Subcutaneous adipose tissue (tissue), 4 donors: ENCODE results near the gene CACNA1E. TPM values are rescaled to one million over a fixed set of nuclear protein-coding genes. Genes with fewer than 3 reads are reported as not detected.

ENCODE experiments used
- total RNA-seq, 4 donors: library from RNA; depleted of rRNA; stranded (reverse); fragments of >200 nt; gene quantifications; one replicate each; pipeline ENCODE4 v1.1.0, GENCODE V29; 2016
- TF ChIP-seq, protein P1 (sequence below): fragments of 450-650 bp; IDR thresholded peaks from one replicate; pipeline ENCODE4 v1.5.1; 2016; ENCODE audit warnings: low read depth, mild to moderate bottlenecking, control low read depth, antibody characterized with exemption, moderate library complexity

The CACNA1E gene
- total RNA-seq, 4 donors from 2014 or later, result 0.16 to 0.19 TPM; not detected in 2

DNA sequence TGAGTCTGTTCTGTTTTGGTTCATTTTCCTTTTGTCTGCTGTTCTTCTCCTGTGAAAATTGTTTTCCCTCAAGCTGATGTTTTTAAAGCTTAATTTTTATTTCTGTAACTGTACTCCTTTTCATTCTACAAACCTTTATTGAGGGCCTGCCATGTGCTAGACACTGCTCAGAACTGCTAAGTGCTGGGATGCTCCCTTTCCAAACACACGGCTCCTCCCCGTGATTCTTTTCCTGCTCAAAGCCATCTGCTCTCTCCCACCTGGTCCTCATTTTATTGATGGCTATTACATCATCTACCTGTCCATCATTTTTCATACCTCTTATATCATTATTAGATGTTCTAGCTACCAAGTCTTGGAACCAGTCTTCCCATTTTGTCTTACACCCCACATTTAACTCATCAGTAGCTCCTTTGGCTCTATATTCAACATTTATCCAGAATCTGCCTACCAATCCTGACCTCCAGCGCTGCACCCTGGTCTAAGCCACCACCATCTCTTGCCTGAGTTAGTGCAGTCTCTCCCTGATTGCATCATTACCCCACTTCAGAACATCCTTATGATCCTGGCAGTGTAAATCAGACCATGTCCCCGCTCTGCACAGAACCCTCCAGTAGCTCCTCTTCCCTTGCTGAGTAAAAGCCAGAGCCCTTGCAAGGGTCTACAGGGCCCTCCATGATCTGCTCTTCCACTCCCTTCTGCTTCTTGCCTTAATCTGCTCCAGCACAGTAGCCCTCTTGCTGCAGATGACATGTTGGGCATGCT, 118.1 kb downstream of the CACNA1E start:
- TF ChIP-seq, protein P1, sequence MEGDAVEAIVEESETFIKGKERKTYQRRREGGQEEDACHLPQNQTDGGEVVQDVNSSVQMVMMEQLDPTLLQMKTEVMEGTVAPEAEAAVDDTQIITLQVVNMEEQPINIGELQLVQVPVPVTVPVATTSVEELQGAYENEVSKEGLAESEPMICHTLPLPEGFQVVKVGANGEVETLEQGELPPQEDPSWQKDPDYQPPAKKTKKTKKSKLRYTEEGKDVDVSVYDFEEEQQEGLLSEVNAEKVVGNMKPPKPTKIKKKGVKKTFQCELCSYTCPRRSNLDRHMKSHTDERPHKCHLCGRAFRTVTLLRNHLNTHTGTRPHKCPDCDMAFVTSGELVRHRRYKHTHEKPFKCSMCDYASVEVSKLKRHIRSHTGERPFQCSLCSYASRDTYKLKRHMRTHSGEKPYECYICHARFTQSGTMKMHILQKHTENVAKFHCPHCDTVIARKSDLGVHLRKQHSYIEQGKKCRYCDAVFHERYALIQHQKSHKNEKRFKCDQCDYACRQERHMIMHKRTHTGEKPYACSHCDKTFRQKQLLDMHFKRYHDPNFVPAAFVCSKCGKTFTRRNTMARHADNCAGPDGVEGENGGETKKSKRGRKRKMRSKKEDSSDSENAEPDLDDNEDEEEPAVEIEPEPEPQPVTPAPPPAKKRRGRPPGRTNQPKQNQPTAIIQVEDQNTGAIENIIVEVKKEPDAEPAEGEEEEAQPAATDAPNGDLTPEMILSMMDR, result no peak

DNA sequence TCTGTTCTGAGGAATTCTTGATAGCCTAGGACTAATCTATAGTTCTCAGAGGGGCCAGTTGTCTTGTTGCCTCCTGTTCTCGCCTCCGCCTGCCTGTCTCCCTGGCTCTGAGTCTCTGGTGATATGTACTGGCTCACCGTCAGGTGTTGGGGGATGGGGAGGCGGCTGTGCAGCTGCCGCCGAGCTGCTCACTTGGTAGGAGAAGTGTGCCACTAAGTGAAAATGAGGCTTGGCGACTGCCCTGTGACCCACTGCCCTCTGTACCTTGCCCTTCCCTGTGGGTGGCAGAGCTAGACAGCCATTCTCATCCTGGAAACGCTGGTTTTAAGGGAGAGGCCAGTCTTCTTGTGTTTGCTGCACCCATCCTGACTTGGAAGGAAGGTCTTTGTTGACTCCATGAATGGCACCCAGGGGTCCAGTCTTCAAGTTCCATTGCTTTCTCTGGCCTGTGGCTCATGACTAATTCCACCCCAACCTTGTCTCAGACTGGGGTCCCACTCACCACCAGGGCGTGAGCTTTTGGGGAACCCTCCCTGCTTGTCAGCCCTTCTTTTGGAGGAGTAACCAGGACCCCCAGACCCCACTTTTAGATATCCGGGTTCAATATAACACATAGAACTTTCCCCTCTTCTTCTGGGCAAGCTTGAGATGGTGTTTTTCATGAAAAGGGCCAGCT, 120.6 kb downstream of the CACNA1E start:
- TF ChIP-seq, protein P1, result no peak

DNA sequence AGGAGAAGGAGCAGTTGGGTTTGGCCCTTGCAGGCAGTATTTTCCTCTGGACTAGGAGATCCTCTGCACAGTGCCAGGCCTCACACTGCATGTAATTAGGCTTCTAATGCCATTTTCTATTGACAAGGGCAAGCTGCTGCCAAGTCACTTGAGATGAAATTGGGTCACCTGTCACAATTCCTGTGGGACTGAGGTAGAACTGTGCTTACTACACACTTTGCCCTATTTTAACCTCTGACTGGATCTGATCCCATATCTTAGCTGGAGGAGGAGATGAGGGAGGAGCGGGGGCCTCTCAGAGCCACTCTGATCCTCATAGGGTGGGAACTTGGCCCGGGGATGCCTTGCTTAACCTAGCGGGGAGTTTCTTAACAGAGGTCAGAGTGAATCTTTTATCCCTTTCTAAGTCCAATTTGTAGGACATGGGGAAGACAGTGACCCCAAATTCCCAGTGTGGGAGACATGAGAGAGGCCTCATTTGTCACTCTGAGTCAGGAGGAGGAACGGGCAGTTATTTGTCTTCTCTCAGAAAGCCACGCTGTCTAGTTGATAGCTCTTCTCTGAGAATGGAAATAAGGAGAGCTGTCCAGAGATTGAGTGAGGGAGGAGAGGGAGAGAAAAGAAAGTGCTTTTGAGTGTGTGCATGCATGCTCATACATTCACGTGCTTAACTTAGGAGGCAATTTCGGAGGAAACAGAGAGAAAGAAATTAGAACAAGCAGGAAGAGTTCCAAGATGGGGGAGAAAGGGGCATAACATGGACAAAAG, 121.3 kb downstream of the CACNA1E start:
- TF ChIP-seq, protein P1, result no peak

DNA sequence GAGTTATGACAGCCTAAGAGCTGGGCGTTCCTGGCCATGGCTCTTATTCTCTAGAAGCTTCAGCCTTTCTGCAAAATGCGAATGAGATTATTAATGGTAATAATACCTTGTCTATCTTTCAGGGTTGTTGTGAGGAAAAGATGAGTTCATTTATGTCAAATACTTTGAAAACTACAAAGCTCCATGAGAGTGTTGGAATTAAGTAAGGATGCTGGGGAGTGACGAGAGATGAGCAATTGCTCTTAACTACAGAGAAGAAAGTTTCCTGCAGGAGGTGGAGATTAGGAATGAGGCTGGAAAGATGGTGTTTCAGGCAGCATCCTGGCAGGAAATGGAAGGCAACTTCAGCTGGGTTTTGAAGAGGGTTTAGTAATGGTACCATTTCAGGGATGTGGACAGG, 124.2 kb downstream of the CACNA1E start:
- TF ChIP-seq, protein P1, result no peak

DNA sequence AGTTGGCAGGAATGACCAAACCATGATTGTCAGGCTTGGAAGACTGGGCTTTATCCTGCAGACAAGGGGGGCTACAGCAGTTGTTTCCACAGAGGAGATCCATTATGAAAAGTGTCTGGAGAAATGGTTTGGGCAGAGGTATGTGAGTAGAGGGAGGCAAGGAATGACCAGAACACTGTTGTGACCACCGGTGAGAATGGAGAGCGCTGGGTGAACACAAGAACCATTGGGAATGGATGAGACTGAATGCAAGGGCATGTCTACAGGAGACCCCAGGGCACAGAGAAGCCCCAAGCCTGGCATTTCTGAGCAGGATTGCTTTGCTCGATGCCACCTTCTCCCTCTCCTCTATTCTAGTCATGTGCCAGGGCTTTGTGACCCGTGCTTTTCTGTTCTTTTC, 125.1 kb downstream of the CACNA1E start:
- TF ChIP-seq, protein P1, result no peak

DNA sequence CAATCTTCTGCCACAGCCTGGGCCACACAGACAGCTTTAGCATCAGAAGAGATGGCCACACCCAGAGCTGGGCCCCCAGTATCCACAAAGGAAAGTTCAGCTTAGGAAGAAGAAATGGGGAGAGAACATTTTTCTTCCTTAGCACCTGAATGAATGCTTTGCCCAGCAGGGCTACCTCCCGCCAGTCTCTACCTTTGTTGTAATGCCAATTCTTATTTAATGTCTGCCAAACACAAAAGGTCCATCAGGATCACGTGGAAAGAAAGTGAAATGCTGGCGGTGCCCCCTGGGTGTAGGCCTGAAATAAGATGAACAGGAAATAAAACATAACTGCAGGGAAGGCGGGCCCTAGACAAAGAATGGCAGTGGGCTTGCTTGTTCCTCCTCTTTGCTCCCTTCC, 125.6 kb downstream of the CACNA1E start:
- TF ChIP-seq, protein P1, result no peak

DNA sequence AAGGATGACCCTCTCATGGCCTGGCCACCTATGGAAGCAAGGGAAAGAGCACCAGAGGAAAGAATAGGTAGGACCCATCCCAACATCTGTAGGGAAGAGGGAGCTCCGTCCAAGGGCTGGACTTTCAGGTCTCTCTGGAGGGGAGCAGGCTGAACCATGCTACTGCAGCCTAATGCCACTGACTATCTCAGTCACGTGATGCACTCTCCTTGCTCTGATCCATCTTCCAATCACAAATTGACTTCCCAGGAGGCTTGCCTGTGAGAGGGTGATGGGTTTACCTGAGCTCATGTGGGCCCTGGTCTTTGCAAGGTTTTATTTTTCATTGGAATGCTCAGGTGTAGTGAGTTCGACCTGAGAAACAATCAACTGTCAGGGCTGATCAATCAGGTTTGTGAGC, 128.8 kb downstream of the CACNA1E start:
- TF ChIP-seq, protein P1, result no peak
